A172 (cell line): ENCODE results near the gene CNGA1. TPM values are rescaled to one million over a fixed set of nuclear protein-coding genes. Genes with fewer than 3 reads are reported as not detected.

Experiments used
- DNase-seq: peaks from one replicate; pipeline ENCODE4 v3.0.0-alpha.2; 2015; ENCODE audit warnings: low spot score
- total RNA-seq: library from RNA; depleted of rRNA; stranded (reverse); fragments of >200 nt; shearing (Covaris generic); gene quantifications from 2 replicates; pipeline ENCODE4 v1.2.3, GENCODE V29; 2014; rRNA removed

Gene CNGA1
- total RNA-seq, 1 experiment from 2014 or later, result not detected

GRCh38 chr4:47899639-47900038 lies 116.8 kb downstream of the CNGA1 start:
- no peak for DNase-seq

GRCh38 chr4:47891928-47892327 lies 124.6 kb downstream of the CNGA1 start:
- no peak for DNase-seq

Other genes starting within 250 kb of the CNGA1 start
- not detected in 2 replicates for gene CORIN, start 178.6 kb downstream of the CNGA1 start, total RNA-seq
- 5.9 and 8.7 TPM in 2 replicates for gene NFXL1, start 102.1 kb downstream of the CNGA1 start, total RNA-seq
- 0.29 and 0.88 TPM in 2 replicates for gene NIPAL1, start 91 bp upstream of the CNGA1 start, total RNA-seq
- not detected in 2 replicates for gene TXK, start 117.6 kb upstream of the CNGA1 start, total RNA-seq